SK-N-SH (cell line): ENCODE data around the gene CNOT1. TPM values are rescaled to one million over a fixed set of nuclear protein-coding genes. Genes with fewer than 3 reads are reported as not detected.

Experiments used
- CTCF ChIA-PET: fragments of 300-600, 350-600 bp; formaldehyde crosslinking; extraction: SDS; loops from one replicate; lab custom pipeline; 2021; lab: Yijun Ruan, JAX
- POLR2A ChIA-PET: fragments of 350-600 bp; sonication (Branson Sonifier 250); formaldehyde crosslinking; extraction: SDS; loops from one replicate; lab custom pipeline; 2020; ENCODE audit warnings: antibody characterized with exemption, inconsistent platforms; lab: Yijun Ruan, JAX
- DNase-seq: peaks from one replicate; pipeline ENCODE4 v3.0.0; 2012
- H2AFZ ChIP-seq: fragments of 200-600 bp; sonication (generic); 2 replicates; pipeline ENCODE4 v1.8.1; 2016; ENCODE audit warnings: antibody characterized with exemption, mild to moderate bottlenecking, low read depth
- H3F3A ChIP-seq: fragments of 200-600 bp; sonication (generic); replicated peaks from 2 replicates; pipeline ENCODE3; 2016; ENCODE audit warnings: antibody characterized with exemption, mild to moderate bottlenecking; ENCODE audit not compliant: insufficient read depth
- H3K27ac ChIP-seq, 2 experiments: fragments of 200-500 bp in 1 of 2; fragments of 200-600 bp in 1 of 2; sonication (Bioruptor generic) in 1 of 2; sonication (generic), shearing (Covaris generic) in 1 of 2; 2 replicates each; pipeline versions ENCODE4 v1.5.1 to v1.6.1; 2014 to 2016; ENCODE audit warnings: low read depth in 2 of 2, inconsistent platforms in 1 of 2, low read length in 1 of 2, mild to moderate bottlenecking in 1 of 2, mixed read lengths in 1 of 2
- H3K27me3 ChIP-seq: fragments of 200-600 bp; sonication (generic), shearing (Covaris generic); 2 replicates; pipeline ENCODE4 v1.6.1; 2016; ENCODE audit warnings: mixed run types; ENCODE audit not compliant: insufficient read depth
- H3K36me3 ChIP-seq, 2 experiments: fragments of 200-500 bp in 1 of 2; fragments of 200-600 bp in 1 of 2; sonication (Bioruptor generic) in 1 of 2; sonication (generic) in 1 of 2; replicated peaks in 1 of 2; 2 replicates each; pipeline versions ENCODE3 to v1.5.1; 2014 to 2016; ENCODE audit warnings: low read length in 1 of 2, mild to moderate bottlenecking in 1 of 2; ENCODE audit not compliant: insufficient read depth in 2 of 2, control insufficient read depth in 1 of 2
- H3K4me1 ChIP-seq, 2 experiments: fragments of 200-500 bp in 1 of 2; fragments of 200-600 bp in 1 of 2; sonication (Bioruptor generic) in 1 of 2; sonication (generic), shearing (Covaris generic) in 1 of 2; 2 replicates each; pipeline versions ENCODE4 v1.5.1 to v1.6.1; 2014 to 2016; ENCODE audit warnings: low read depth in 1 of 2, low read length in 1 of 2, mixed run types in 1 of 2; ENCODE audit not compliant: insufficient read depth in 2 of 2, control insufficient read depth in 1 of 2
- H3K4me2 ChIP-seq: fragments of 200-600 bp; sonication (generic), shearing (Covaris generic); 2 replicates; pipeline ENCODE4 v1.6.1; 2017; ENCODE audit warnings: mixed run types
- H3K4me3 ChIP-seq, 2 experiments: fragments of 200-500 bp in 1 of 2; fragments of 200-600 bp in 1 of 2; sonication (Bioruptor generic) in 1 of 2; sonication (generic), shearing (Covaris generic) in 1 of 2; 2 replicates each; pipeline versions ENCODE4 v1.5.1 to v1.8.1; 2014 to 2016; ENCODE audit warnings: low read depth in 2 of 2, inconsistent platforms in 1 of 2, low read length in 1 of 2, mild to moderate bottlenecking in 1 of 2, mixed read lengths in 1 of 2, moderate library complexity in 1 of 2
- H3K79me2 ChIP-seq: fragments of 200-600 bp; sonication (generic); 2 replicates; pipeline ENCODE4 v1.8.1; 2017; ENCODE audit warnings: mild to moderate bottlenecking; ENCODE audit not compliant: insufficient read depth
- H3K9ac ChIP-seq: fragments of 200-600 bp; sonication (generic); 2 replicates; pipeline ENCODE4 v1.6.1; 2017; ENCODE audit warnings: mixed run types
- H3K9me2 ChIP-seq: fragments of 200-600 bp; sonication (generic); 2 replicates; pipeline ENCODE4 v1.6.1; 2017; ENCODE audit warnings: mixed run types
- H3K9me3 ChIP-seq: fragments of 200-600 bp; sonication (generic); 2 replicates; pipeline ENCODE4 v1.6.1; 2017; ENCODE audit warnings: mixed run types, mild to moderate bottlenecking, moderate library complexity
- H4K20me1 ChIP-seq: fragments of 200-600 bp; sonication (generic); 2 replicates; pipeline ENCODE4 v1.6.1; 2017; ENCODE audit warnings: mild to moderate bottlenecking, mixed run types; ENCODE audit not compliant: insufficient read depth
- CTCF ChIP-seq: fragments of 200-600 bp; sonication (generic); IDR thresholded peaks from 2 replicates; pipeline ENCODE4 v1.6.1; 2017; ENCODE audit warnings: antibody characterized with exemption, mild to moderate bottlenecking, moderate library complexity
- ELF1 ChIP-seq: IDR thresholded peaks from 2 replicates; pipeline ENCODE4 v1.4.0; 2012
- EP300 ChIP-seq, 2 experiments: IDR thresholded peaks; 2 replicates each; pipeline versions ENCODE4 v1.4.0 to v1.6.1; 2012; ENCODE audit warnings: borderline replicate concordance in 1 of 2, low read depth in 1 of 2, low read length in 1 of 2
- FOXM1 ChIP-seq: IDR thresholded peaks from 2 replicates; pipeline ENCODE4 v1.4.0; 2012; ENCODE audit warnings: low read depth, mild to moderate bottlenecking
- GATA2 ChIP-seq: sonication (generic); formaldehyde crosslinking; IDR thresholded peaks from 2 replicates; pipeline ENCODE4 v1.5.0; 2020; ENCODE audit warnings: mild to moderate bottlenecking, missing genetic modification reagents
- MAX ChIP-seq: IDR thresholded peaks from 2 replicates; pipeline ENCODE4 v1.4.0; 2012; ENCODE audit warnings: low read depth
- MXI1 ChIP-seq: IDR thresholded peaks from 2 replicates; pipeline ENCODE4 v1.6.1; 2012; ENCODE audit warnings: mild to moderate bottlenecking, low read depth, low read length, improper control_type of control experiment
- PBX3 ChIP-seq: IDR thresholded peaks from 2 replicates; pipeline ENCODE4; 2012
- POLR2AphosphoS5 ChIP-seq: IDR thresholded peaks from 2 replicates; pipeline ENCODE4 v1.6.1; 2012; ENCODE audit warnings: low read depth, low read length
- RAD21 ChIP-seq: IDR thresholded peaks from 2 replicates; pipeline ENCODE4 v1.6.1; 2012; ENCODE audit warnings: mild to moderate bottlenecking, low read length
- RCOR1 ChIP-seq: fragments of 150-350 bp; IDR thresholded peaks from 2 replicates; pipeline ENCODE4 v1.6.1; 2017; ENCODE audit warnings: antibody characterized with exemption, low read length
- REST ChIP-seq: IDR thresholded peaks from 2 replicates; pipeline ENCODE4 v1.6.1; 2012; ENCODE audit warnings: mild to moderate bottlenecking, low read depth, low read length, moderate library complexity
- SIN3A ChIP-seq: IDR thresholded peaks from 2 replicates; pipeline ENCODE4 v1.6.1; 2012; ENCODE audit warnings: low read depth, mild to moderate bottlenecking, low read length, moderate library complexity, borderline replicate concordance
- SMC3 ChIP-seq: IDR thresholded peaks from 2 replicates; pipeline ENCODE4 v1.6.1; 2012; ENCODE audit warnings: low read depth, low read length, improper control_type of control experiment
- TCF12 ChIP-seq: IDR thresholded peaks from 2 replicates; pipeline ENCODE4 v1.4.0; 2012
- USF2 ChIP-seq: fragments of 150-350 bp; IDR thresholded peaks from 2 replicates; pipeline ENCODE4 v1.6.1; 2017; ENCODE audit warnings: antibody characterized with exemption, low read length, low read depth, borderline replicate concordance
- YY1 ChIP-seq: IDR thresholded peaks from 2 replicates; pipeline ENCODE4 v1.4.0; 2012; ENCODE audit warnings: low read depth, mild to moderate bottlenecking
- WGBS: methylation state at CpG from one replicate; pipeline ENCODE4 v1.1.6; 2017; ENCODE audit warnings: low lambda C conversion rate; 5-methylcytosine and 5-hydroxymethylcytosine counted together
- polyA plus RNA-seq, 3 experiments: library from polyadenylated mRNA; depleted of rRNA; stranded (reverse); fragments of >200 nt; gene quantifications; 2 replicates each; pipeline ENCODE4 v1.2.3, GENCODE V29; 2012

Gene CNOT1
- polyA plus RNA-seq, 1 of the 3 experiments (the other 2 are of a cell fraction), result 77.8 TPM

GRCh38 chr16:58488531-58488930 lies 141.1 kb downstream of the CNOT1 start:
- Histone ChIP-seq H3K27ac (no peak overlapping the region), H3K9me3 (no peaks in the 10 kb centered on the region), H2AFZ (no peak overlapping the region), H3K4me3 (no peak overlapping the region), H3K27me3 (no peaks in the 10 kb centered on the region), H3K79me2 (no peaks in the 10 kb centered on the region), H3K36me3 (no peaks in the 10 kb centered on the region), H3F3A (no peaks in the 10 kb centered on the region), H3K4me1 (peaks cover 0 to 20% of the 10 kb centered on the region in 2 experiments; a peak in 1 of 4 replicates), H3K9ac (no peak overlapping the region), H3K9me2 (no peaks in the 10 kb centered on the region), H4K20me1 (no peaks in the 10 kb centered on the region), H3K4me2 (no peak overlapping the region)
- TF ChIP-seq POLR2AphosphoS5, result no peak
- peak; percentile 35; the same call in 1 of the 2 replicates for TF ChIP-seq GATA2
- peak; percentile 60 for DNase-seq
- CTCF ChIA-PET, result interaction anchor here (0.6 to 13.4 kb wide), 34 partner anchors 8 to 330 kb away, joined by 3 to 542 read pairs (median 5); partner anchors contain the start of genes GINS3, NDRG4 and PRSS54
- 20% methylated on average over 1 of the region's 3 CpGs for WGBS
- POLR2A ChIA-PET, result interaction anchor here (0.6 to 1.9 kb wide), 3 partner anchors 12 to 148 kb away, joined by 3 to 6 read pairs (median 3); partner anchors contain the start of gene NDRG4

- Histone ChIP-seq H3K4me2 (no peak overlapping the region), H3K27ac (no peak overlapping the region), H3K4me1 (peaks cover 0 to 18% of the 10 kb centered on the region in 2 experiments; a peak in 1 of 4 replicates), H3K36me3 (no peaks in the 10 kb centered on the region), H3K9me2 (no peaks in the 10 kb centered on the region), H3K27me3 (no peaks in the 10 kb centered on the region), H3K9me3 (no peaks in the 10 kb centered on the region), H3K79me2 (no peaks in the 10 kb centered on the region), H3F3A (no peaks in the 10 kb centered on the region), H2AFZ (no peak overlapping the region), H3K4me3 (no peak overlapping the region), H3K9ac (no peak overlapping the region), H4K20me1 (no peaks in the 10 kb centered on the region)
- CTCF ChIA-PET, result interaction anchor here (0.5 to 13.4 kb wide), 45 partner anchors 9 to 486 kb away, joined by 3 to 542 read pairs (median 4); partner anchors contain the start of genes GINS3, NDRG4 and USB1
- 28% methylated on average over 37 of the region's 43 CpGs for WGBS
- TF ChIP-seq MXI1 (0 out of 2 replicates have a peak, but pooled peaks have one; percentile 24), CTCF (peak; percentile 87), TCF12 (no peak), YY1 (no peak), RCOR1 (0 out of 2 replicates have a peak, but pooled peaks have one; percentile 14), GATA2 (no peak), REST (no peak), EP300 (IDR thresholded peaks at IDR 0.05; ENCODE audit: borderline replicate concordance in 1 of 2, low read depth in 1 of 2, low read length in 1 of 2) (no peak), RAD21 (peak; percentile 97), USF2 (no peak), SMC3 (peak; percentile 100), PBX3 (no peak), SIN3A (no peak), FOXM1 (no peak), ELF1 (no peak), MAX (peak; percentile 73; the same call in 1 of the 2 replicates)
- peak; percentile 92 for DNase-seq
- POLR2A ChIA-PET, result interaction anchor here (0.6 to 1.9 kb wide), 4 partner anchors 13 to 151 kb away, joined by 3 to 9 read pairs (median 4); partner anchors contain the start of gene NDRG4
Measured at GRCh38 chr16:58487566-58488351, 141.9 kb downstream of the CNOT1 start.
